ENCODE results near the gene SLC24A2.
"Not testable (repeated sequence)": the region's sequence is repeated elsewhere in the genome, so short reads cannot be mapped to it uniquely, and the experiment has no call there.

The SLC24A2 gene

DNA sequence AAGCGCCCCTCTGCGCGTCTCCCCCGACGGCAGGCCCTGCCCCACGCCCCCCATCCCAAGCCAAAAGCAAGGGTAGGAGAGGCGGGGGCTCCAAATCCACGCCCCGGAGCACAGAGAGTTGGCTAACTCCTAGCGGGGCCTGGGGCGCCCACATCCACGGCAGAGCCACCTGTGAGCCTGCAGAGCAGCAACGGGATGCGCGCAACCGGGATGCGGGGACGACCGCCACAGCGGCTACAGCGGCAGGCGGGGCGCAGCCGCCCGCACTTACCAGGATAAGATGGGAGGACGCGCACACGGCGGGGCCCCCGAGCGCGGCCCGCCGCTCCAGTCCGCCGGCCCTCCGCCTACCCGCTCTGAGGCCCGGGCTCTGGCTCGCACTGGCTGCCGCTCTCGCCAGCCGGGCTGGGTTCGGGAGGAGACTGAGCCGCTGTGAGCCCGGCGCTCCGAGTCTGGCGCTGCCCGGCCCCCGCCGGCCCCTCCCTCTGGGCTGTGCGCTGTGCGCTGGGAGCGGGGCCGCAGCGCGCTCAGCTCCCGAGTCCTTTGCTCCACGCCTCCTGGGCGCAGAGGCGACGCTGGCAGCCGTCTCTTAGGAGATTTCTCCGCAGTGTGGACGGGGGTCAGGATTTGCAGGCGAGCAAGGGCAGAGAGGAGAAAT lies at the start of gene SLC24A2:
TSS of gene SLC24A2 (minus strand) at position 424 of the 658 bp plus-strand sequence.
- no peak for DNase-seq

DNA sequence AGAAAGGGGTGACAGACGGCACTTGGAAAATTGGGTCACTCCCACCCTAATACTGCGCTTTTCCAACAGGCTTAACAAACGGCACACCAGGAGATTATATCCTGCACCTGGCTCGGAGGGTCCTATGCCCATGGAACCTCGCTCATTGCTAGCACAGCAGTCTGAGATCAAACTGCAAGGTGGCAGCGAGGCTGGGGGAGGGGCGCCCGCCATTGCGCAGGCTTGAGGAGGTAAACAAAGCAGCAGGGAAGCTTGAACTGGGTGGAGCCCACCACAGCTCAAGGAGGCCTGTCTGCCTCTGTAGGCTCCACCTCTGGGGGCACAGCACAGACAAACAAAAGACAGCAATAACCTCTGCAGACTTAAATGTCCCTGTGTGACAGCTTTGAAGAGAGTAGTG lies 44.5 kb upstream of the SLC24A2 start:
- not testable (repeated sequence) for DNase-seq

DNA sequence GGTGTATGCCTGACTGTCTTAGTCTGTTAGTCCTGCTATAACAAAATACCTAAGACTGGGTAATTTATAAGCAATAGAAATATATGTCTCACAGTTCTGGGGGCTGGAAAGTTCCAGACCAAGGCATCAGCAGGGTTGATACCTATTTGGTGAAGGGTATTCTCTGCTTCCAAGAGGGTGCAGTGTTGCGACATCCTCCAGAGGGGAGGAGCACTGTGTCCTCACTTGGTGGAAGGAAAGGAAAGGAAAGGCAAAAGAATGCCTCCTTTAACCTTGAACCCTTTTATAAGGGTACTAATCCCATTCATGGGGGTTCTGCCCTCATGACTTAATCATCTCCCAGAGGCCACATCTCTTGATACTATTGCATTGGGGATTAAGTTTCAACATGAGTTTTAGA lies 42.0 kb upstream of the SLC24A2 start:
- DNase-seq: no peak

DNA sequence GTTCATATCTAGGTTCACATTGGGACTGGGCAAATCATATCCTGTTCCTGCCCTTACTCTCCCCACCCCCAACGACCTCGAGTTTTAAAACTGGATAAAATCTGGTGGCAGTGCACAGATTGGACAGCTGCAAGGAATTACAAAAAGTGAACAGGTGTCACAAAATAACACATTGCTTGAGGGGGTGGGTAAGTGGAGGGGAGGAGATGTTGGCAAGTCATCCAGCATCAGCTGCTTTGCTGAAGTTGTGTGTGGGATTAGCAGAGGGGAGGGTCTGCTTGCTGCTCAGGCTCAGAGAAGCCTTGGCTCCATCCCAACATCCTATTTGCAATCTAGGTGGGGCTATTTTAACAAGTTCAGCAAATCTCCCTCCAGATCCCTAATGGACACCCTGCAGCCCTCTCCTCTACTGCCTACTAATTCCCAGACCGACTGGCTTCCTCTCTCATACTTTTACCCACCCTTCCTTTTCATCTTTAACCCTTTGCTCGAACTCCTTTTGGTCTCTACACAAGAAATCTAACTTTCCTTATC lies 39.8 kb upstream of the SLC24A2 start:
- no peak for DNase-seq

DNA sequence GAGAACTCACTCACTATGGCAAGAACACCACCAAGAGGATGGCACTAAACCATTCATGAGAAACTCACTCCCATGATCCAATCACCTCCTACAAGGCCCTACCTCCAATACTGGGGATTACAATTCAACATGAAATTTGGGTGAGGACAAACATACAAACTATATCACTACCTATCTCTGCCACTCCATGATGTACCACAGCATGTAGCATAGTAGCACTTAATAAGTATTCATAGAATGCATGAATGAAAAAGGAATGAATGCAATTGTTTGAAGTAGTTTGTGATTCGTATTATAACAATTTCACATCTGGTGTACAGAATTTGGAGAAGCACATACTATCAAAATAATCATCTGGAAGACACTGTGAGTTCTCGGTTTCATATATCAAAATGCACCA lies 27.9 kb upstream of the SLC24A2 start:
- DNase-seq: no peak

DNA sequence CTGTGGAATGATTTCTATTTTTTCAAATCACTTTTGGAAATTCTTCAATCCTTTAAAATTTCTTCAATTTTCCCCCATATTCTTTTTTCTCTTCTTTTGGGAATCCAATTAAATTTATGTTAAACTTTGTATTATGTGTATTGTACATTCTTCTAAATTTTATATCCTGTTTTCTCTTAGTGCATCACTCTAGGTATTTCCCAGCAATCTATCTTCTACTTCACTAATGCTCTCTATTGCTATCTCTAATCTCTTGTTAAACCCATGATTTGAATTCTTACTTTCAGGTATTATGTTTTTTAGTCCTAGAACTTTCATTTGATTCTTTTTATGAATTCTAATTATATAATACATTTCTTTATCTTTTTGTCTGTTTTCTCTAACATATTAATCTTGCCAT lies 23.4 kb upstream of the SLC24A2 start:
- DNase-seq: no peak

DNA sequence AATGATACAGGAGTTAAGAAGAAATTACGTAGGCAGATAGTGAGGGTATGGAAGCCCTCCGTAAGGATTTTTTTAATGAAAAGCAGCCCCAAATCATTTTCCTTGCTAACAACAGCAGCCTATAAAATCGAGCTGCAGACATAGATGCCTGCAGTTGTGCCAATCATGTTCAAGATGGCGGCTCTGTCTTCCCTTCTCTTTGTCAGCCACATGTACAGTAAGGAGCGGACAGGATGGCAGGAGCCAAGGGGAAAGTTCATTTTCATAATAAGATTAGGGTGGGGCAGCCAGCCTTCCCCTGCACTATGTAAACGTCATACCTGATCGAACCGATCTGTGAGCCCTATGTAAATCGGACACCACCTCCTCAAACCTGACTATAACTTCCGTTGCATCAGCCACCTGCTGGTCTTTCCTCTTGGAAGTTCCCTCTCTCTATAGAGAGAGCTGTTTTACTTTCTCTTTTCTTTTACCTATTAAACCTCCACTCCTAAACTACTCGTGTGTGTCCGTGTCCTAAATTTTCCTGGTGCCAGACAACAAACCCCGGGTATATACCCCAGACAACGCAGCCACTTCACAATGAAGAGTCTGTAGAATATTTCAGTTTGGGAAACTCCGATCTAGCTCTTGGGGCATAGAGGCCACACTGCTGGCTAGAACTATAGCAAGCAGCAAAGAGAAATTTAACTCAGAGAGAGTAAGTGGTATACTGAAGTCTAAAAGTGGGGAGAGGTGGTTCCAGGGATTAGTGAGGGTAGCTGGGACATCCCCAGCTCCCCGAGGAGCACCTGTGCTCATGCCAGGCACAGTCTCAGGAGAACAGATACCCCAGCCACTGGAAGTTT lies 20.8 kb upstream of the SLC24A2 start:
- DNase-seq: no peak

DNA sequence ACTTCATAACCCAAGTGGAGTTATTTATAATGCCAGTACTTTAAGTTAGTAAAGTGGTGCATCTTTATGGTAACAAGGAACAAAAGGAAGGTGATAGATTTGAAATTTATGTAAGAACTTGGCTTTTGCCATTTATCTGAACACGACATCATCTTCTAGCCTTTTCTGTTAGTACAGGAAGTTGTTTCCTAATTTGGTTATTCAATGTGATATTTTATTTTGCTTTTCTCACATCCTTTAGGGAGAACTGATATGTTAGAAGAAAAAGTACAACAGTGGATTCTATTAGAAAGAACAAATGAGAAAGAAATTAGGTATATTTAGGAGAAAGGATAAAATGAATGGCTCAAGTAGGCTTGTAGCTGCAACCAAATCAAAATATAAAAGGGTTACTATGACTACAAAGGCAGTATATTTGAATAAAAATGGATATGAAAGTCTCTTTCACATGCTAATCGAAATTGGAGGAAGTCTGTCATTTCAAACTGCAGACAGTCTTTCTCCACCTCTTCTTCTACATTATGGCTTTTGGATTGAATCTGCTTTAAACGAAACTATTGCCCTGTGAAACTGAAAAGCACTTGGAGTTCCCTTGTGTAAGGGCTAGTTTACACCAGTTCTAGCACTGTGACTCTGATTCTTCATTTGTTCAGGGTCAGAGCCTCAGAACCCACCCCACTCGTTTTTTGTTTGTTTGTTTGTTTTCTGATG lies 18.5 kb upstream of the SLC24A2 start:
- no peak for DNase-seq

DNA sequence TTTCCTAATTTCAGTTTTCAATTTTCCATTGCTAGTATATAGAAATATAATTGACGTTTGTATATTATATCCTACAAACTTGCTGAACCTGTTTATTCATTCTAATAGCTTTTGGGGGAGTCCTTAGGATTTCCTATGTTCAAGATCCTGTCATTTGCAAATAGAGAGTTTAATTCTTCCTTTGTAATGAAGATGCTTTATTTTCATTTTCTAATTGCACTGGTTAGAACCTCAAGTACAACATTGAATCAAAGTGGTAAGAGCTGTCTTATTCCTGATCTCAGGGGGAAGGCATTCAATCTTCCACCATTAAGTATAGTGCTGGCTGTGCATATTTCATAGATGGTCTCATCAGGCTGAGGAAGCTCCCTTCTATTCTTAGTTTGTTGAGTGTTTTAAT lies 15.6 kb upstream of the SLC24A2 start:
- DNase-seq: no peak

DNA sequence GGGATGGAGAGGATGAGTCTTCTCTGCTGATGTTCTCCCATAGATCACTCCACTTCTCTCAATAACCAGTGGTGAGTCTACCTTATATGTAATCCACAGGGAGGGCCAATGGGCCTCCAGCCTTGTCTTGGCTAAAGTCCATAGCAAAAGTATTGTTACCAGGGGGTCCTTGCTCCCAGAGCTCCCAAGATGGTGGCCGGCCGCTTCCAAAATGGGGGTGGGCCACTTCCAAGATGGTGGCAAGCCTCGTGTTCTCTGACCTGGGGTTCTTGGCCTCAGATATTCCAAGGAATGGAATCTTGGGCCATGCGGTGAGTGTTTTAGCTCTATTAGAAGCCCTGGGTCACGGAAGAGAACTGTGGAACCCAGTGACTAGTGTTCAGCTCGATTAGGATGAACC lies 12.0 kb upstream of the SLC24A2 start:
- no peak for DNase-seq

DNA sequence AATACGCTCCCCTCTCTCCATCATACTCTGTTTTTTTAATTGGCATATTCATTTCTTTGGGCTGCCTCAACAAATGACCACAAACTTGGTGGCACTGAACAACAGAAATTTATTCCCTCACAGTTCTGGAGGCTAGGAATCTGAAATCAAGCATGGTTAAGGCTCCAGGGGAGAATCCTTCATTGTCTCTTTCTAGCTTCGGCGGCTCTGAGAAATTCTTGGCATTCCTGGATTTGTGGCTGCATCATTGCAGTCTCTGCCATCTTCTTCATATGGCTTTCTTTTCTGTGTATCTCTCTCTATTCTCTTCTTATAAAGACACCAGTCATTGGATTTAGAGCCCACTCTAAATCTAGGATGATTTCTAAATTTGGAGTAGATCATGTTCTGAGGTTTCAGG lies 10.9 kb upstream of the SLC24A2 start:
- DNase-seq: no peak

DNA sequence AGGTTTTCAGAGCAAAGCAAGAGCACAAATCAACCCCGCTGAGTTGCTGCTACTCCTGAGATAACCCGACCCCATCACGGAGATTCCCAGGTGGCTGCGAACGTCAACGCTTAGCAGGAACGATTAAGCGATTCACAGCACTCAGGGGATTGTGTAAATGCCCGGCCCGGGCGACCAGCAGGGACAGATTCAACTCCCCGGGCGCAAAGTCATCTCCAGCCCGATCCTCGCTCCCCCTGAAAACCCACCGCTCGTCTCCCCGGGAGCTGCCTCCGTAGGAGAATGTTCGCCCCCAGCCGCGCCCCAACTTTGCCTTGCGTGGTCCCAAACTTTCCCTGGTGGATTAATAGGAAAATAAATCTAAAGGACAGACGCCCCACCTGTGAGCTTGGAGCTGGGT lies 685 bp downstream of the SLC24A2 start:
- no peak for DNase-seq

DNA sequence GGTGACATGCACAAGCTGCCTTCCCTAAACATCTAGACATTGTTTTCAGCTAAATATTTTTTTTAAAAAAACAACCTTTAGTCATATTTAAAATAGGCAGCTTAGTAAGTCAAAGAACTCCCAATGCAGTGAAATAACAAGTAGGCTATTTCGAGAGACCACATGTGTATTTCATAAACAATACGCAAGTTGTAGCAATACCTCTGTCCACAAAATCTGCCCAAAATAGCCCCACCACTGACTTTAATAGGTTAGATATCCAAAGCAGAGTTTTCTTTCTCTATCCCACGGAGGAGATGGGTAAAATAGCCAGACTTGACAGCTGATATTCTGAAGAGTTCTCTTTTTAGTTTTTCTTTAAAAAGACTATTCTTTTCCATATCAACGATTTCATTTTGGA lies 1.2 kb downstream of the SLC24A2 start:
- peak; percentile 52 for DNase-seq

DNA sequence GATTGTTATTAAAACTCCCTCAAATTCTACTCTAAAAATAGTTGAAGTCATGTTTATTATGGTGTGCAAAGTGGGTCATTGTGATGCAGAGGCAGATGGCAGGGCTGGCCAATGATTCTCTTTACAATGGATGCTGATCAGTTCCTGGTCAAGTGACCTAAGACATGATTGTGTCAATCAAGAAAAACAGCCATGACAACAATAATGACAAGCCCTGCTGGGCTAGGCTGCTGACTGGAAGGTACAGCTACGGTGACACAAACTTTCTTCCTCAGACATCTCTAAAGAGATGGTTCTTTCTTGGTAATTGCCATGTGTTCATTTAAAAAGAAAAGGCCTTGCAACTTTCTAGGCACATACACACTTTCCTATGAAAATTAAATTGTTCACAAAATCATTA lies 3.6 kb downstream of the SLC24A2 start:
- no peak for DNase-seq

DNA sequence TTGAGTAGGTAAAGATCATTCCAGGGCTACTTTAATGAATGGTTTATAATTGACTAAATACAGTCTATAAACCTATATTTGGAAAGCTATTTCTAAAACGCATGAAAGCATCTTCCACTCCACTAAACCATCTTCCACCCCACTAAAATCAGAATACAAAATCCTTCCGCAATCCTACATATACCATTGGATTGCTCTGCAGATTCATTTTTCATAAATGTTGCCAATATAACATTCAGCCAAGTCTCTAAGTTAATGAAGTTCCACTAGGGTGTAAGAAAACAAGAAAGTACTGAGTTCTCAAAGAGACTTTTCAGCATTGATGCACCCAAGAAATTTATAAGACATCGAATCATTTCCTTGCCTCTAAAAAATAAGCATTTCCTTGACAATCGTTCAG lies 4.7 kb downstream of the SLC24A2 start:
- DNase-seq: no peak

DNA sequence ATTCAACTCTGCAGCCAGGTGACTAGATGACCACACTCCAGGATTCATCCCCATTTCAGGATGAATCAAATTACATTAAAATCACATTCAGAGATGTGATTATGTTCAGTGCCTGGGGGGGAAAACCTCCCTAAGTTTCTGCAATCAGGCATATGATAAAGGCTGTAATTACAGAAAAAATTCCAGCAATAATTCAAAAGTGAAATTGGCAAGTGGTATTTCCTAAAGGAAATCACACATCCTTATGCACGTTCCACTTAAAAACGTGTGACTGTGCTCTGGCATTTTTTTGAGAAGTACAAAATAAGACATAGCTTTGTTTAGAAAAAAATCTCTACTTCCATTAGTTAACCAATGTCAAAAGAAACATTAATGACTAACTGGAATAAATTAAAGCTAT lies 5.3 kb downstream of the SLC24A2 start:
- DNase-seq: no peak

DNA sequence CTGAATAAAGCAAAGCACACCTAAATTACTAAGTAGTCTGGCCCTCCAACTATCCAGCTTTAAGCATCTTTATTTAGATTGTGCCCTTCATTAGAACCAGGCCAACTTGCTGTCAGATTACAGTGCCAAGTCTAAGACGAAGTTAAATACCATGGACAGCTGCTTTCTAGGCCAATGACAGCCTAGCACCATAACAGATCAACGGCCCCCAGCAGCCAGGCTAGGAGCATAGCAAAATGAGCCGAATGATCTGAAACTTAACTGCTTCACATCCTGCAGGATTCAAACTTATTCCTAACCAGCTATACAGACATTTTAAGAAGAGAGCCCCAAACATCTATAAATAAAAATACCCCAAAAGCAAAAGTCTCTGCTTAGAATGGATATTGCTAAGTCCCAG lies 6.8 kb downstream of the SLC24A2 start:
- DNase-seq: no peak

DNA sequence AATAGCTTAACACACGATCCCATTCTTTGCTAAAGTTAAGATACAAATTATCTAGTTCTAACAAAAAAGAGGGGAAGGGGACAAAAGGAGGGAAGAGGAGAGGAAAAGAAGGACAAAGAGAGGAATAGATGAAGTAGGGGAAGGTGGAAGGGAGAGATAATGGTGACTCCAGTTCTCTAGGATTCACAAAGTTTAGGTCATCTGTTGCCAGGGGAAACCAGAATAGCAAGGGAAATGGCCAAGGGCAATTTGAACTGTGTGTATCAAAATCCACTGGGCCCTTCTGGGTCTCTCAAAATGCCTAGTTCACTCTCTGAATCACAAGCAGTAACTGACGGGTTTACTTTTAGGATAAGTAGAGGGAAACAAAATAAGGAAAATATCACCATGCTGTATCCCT lies 7.6 kb downstream of the SLC24A2 start:
- DNase-seq: no peak

DNA sequence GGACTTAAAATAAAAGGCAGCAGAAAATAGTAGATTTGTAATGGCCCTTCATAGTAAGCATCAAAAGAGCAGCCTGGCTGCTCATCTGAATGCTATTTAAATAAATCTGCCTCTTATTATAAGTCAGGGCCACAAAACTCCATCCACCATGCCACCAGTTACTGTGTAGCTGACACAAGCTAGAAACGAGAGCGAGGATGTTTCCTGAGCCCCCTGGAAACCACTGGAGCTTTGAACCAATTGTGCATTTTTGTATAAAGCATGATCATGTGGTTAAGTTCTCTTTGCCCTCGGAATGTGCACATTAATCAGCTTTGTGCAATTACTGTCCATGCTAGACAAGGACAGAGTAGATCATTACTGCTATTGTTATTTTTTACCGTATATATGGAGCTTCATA lies 17.4 kb downstream of the SLC24A2 start:
- DNase-seq: no peak

DNA sequence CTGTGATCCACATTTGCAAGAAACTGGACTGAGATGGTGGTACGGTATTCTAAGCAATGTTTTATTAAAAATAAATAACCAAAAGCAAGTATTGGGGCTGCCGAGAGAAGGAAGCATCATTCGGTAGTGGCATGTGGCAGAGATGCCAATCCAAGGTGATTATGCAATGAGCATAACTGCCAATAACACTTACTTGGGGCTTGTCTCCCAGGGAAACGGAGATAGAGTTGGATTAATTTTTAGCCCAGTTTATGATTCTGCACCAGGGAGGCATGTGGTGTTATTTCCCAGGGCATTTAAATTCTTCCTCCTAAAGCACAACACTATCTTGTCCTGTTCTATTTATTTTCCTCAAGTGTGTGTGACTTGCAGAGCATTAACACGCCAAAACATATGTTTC lies 17.9 kb downstream of the SLC24A2 start:
- DNase-seq: no peak

DNA sequence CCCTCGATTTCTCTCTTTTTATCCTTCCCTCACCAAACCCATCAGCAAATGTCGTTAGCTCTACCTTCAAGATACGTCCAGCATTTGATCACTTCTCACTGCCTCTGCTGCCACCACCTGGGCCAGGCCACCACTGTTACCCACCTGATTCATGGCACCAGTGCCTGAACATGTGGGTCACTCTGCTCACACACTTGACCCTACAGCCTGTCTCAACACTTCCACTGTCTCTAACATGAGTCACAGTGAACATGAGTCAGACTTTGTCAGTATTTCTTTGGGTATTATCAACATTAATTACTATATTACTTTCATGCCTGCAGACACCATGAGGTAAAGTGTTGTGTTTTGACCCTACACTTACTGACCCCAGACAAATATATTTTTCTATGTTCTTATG lies 19.6 kb downstream of the SLC24A2 start:
- no peak for DNase-seq

DNA sequence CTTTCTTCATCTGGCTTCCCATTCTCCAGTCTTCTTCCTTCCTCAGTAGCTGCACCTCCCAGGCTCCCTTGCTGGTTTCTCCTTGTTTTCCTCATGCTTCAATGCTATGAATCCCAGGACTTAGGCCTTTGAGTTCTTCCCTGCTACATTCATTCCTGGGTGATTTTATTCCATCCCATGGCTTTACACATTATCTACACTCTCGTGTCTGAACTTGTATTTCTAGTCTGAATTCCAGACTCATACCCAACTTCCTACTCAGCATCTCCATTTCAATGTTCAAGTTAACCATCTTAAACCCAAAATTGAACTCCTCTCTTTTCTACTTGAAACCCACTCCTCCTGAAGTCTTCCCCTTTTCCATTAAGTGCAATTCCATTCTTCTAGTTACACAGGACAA lies 20.0 kb downstream of the SLC24A2 start:
- no peak for DNase-seq

DNA sequence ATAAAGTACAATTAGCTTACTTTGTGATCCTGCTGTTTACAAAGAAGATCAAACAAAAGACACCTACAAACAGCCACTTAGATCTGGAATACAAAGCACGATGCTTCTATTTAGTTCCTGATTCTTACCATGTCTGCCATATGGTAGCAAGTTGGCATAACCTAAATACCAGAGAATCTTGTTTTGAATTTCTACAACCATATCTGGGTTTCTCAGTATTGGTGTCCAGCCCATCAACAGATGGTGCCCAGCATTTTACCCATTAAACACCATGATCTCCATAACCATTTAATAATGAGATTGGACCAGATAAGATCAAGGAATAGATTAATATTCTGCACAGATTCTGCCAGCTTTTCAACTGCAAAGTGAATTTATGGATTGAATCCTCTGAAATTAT lies 29.8 kb downstream of the SLC24A2 start:
- no peak for DNase-seq

DNA sequence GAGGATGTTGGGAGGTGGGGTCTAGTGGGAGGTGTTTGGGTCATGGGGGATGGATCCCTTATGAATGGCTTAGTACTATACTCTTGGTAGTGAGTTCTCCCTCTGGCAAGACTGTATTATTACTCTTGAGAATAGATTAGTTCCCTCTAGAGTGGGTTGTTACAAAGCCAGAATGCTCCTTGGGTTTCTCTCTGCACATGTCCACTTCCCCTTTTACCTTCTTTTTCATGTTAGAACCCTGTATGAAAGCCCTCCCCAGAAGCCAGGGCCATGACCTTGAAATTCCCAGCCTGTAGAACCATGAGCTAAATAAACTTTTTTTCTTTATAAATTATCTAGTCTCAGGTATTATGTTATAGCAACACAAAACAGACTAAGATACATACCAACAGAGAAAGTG lies 31.1 kb downstream of the SLC24A2 start:
- DNase-seq: peak; percentile 42
